NCI-H1436 (cell line): Measurements from ENCODE around the gene SLC14A1.

ENCODE experiments used
- DNase-seq: peaks from one replicate; lab custom pipeline; 2025; lab: John Stamatoyannopoulos, UW

SLC14A1 gene

DNA sequence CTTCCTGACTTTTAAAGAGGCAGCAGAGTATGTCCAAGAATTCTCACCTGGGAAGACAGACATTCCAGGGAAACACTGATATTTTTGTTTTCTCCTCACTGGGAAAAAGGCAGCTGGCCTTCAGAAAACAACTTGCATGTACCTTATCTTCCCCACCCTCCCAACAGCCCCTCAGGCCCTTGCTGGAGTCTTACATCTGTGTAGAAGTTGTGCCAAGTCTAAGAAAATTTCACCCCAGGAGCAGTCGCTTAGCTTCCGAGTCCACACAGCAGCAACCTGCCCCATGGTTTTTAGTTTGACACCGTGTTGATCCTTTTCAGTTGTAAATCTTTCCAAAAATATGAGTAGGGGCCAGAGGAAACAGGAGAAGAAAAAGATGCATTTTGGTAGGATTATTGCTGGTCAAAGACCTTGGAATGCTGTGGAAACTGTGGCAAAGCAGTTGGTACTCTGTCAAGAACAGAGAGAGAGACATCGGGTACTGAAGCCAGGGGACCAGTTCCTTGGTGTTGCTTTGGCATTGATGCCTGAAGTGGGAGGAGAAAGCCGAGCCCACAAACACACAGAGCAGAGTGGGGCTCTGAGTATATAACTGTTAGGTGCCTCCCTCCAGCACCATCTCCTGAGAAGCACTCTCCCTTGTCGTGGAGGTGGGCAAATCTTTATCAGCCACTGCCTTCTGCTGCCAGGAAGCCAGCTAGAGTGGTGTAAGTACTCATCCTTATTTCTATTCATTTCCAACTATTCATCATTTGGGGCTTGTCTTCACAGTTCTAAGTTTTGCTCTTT, at the start of gene SLC14A1:
Gene SLC14A1 (plus strand): TSS at position 615 of the 789 bp plus-strand sequence. CDS start 6,140 bp downstream, outside the sequence.
- DNase-seq = no peak

- no peak for DNase-seq
Measured at GRCh38 chr18:45677276-45677807, 46.6 kb upstream of the SLC14A1 start.

DNA sequence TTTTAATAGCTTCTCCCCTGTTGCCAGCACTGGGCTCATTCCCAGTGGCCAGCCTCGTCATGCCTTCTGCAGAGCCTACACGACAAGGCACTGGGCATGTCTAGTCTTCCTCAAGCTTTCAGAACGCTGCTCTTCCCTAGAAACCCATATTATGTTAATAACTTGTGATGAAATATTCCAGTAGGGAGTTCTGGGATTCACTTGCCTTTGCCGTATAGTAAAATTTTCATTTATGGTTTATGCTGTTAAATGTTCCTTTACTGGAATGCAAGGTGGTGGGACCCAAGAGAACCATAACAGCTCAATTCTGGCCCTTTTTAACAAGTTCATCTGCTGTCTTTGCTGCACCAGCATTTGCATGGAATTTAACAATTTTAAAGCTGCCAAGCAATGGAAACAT, 45.5 kb upstream of the SLC14A1 start:
- DNase-seq = no peak

DNA sequence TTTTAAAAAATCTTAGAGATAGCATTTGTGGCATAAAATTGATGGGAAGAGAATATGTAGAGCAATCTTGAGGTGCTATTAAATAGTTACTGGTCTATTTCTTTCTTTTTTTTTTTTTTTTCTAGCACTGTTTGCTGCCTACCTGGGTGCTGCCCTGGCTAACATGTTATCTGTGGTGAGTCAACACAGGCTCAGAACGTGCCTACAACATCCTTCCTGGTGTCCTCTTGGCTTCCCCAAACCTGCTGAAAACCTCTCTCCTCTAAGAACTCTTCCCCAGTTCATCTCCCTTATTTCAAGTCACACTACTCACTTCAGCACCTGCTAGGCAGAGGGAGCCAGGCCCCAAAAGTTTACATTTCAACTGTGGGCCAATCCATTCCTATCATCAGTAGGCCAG, 45.1 kb upstream of the SLC14A1 start:
- DNase-seq = no peak

DNA sequence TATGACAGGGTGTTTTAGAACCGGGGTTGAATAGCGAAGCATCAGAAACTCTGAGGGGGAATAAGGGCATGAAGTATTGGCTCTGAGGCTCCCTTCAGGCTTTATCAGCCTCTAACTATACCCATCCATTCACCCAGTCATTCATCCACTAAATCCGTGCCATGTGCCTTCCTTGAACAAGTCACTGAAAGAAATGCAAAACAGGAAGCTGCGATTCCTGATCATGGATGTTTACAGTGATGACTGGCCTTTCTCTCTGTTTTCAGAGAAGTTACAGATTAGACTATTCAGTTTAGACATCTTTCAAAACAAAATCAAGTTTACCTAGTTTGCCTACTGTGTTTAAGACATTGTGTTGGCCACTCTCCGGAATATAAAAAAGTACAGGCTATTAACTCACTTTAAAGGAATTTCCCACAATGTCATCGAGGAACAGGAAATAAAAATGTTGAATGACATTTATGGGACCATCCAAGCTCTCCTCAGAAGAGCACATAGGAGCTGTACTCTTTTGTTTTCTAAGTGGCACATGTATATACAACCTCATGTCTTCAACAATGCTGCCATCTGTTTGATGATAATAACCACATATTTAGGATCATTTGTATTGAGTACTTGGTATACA, 43.8 kb upstream of the SLC14A1 start:
- DNase-seq = no peak

DNA sequence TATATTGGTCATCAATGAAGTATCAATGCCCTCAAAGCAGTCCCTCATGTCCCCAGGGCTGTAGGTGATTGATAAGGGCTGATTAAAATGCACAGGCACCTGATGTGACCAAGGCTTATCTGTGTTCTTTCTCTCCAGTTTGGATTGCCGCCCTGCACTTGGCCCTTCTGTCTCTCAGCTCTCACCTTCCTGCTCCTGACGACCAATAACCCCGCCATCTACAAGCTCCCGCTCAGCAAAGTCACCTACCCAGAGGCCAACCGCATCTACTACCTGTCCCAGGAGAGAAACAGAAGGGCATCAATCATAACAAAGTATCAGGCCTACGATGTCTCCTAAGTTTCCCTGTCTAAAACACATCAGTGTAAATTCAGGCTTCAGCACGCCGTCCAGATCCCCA, 41.8 kb upstream of the SLC14A1 start:
- DNase-seq = no peak

- DNase-seq = no peak
Measured at GRCh38 chr18:45684341-45685115, 39.5 kb upstream of the SLC14A1 start.

DNA sequence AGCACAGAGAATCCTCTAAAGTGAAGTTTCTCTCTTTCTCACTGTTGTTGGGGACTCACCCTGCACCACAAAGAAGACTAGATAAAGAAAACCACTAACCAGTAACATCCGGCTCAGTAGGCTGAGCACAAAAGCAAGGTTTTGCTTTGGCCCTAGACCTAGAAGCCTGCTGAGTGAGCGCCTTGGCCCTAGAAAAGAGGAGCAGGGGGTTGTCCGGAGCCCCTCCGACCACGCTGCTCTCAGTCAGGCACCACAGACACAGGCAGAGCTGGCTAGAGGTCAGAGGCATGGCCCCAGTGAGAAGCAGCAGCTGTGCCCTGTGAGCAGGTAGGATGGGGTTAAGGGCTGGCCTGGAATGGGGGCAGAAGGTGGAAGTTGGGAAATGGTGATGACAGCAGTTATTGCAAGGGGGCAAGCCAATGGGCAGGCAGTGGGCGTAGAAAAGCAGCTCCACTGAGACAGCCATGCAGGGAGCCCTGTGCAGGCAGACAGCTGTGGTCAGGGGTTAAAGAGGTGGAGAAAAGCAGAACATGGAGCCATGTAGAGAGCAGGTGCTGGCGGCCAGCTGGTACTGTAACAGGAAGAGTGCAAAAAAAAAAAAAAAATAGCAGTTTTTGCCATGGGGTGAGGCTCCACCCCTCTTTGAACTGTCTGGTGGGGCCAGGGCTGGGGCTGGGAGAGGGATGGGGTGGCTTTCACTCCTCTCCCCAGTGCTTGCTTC, 36.9 kb upstream of the SLC14A1 start:
- DNase-seq = no peak

DNA sequence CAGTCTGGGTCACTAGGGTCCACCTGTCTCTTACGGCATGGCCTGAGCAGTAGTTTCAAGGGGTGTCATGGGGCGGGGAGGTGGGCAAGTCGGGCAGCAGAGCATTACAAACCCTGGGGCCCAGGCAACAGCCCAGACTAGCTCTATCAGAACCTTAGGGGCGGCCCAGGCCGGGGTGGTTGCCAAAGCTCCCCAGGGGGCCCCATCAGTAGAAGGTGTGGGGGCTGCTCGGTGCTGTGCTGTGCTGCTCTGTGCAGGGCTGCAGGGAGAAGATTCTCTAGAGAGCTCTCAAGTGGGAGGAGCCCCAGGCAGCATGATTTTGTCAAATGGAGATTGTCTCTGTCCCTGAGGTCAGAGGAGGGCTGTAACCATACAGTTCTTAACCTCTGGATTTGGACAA, 36.4 kb upstream of the SLC14A1 start:
- DNase-seq = no peak

DNA sequence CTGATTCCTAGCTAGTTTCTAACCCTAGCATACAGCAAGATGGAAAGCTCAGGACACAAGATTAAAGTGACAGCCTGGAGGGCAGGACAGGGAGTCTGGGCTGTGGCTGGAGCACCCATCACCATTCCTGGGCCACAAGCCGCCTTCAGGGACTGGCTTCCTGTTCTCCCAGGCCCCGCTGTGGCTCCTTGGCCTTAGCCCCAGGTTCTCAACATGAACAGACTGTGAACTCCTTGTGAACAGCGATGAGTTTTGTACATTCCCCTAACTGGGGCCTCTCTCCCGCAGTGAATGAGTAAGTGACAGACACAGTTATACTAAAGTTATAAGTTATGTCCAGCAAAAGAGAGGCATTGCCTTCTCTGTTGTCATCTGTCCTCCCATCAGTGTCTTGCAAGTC, 35.9 kb upstream of the SLC14A1 start:
- no peak for DNase-seq

DNA sequence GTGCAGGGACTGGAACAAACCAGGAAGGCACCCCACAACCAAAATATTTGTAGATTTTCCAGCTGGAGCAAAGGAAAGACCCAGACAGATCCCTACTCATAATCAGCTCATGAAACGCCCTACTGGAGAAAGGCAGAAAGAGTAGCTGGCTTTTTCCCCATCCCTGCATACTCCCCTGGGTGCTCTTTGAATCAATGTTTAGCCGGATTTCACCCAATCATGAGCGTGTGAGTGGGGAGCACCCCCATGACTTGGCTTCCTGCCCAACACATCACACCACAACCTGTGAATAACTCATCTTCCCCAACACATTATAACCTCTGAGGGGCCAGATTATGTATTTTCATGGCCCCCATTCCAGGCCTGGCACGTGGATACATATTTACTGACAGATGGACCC, 35.1 kb upstream of the SLC14A1 start:
- peak; percentile 5 for DNase-seq

DNA sequence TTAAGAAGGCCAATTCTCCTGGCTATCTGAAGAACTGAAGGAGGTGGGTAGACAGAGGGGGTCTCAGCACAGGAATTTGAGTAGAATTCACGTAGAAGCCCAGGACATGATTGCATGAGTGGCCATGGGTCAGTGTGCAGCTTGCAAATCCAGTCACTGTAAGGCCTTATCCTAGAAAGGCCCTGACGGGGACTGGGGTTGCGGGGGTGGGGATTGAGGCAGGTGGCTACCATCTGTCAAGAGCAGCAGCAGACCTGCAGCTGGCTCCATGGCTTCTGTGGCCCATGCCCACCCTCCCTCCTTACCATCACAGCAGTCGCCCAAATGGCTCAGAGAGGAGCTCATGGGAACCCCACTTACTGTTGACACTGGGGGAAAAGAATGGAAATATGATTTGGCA, 34.6 kb upstream of the SLC14A1 start:
- DNase-seq = no peak

GRCh38 chr18:45690975-45691815, 32.8 kb upstream of the SLC14A1 start:
- DNase-seq = peak; percentile 68

DNA sequence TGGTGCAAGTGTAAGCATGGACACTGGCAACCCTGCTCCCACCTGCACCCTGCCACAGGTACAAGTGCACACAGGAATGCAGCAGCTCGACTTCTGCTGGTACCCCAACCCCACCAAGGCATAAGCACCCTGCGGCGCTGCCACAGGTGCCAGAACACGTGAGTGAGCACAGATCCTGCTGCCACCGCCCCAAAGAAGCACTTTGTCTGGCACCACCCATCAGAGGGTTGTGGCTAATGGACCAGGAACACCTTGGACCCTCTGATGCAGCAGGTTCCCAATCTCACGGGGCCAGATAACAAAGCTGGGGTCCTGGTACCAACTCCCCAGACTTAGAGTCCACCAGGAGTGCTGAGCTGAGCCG, 32.2 kb upstream of the SLC14A1 start:
- no peak for DNase-seq

DNA sequence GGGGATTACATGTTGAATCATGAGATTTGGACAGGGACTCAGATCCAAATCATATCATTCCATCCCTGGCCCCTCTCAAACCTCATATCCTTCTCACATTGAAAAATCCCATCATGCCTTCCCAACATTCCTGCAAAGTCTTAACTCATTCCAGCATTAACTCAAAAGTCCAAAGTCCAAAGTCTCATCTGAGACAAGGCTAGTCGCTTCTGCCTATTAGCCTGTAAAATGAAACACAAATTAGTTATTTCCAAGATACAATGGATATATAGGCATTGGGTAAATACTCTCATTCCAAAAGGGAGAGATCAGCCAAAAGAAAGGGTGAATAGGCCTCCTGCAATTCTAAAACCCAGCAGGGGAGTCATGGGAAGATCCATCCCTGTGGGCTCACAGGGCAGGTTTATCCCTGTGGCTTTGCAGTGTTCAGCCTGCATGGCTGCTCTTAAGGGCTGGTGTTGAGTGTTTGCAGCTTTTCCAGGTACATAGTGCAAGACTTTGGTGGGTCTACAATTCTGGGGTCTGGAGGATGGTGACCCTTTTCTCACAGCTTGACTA, 21.2 kb upstream of the SLC14A1 start:
- no peak for DNase-seq

- DNase-seq = no peak
Measured at GRCh38 chr18:45708831-45709230, 15.2 kb upstream of the SLC14A1 start.

DNA sequence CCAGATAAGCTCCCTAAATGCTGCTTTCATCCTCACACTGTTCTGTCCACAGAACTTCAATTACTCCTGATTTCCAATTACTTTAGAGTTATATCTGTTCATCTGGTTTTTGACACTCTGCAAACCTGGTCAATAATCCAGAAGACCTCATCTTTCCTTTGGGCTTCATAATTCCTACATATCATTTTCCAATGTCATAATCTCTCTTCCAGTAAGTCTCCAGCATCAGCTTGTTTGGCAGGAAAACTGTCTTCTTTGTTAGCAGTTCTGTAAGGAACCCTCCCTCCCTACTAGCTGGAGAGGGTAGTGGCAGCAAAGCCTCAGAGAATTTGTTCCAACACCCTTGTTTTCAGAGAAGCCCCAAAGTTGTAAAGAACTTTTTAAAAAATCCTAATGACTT, 11.9 kb upstream of the SLC14A1 start:
- no peak for DNase-seq

- DNase-seq = no peak
Measured at GRCh38 chr18:45713239-45713638, 10.7 kb upstream of the SLC14A1 start.

GRCh38 chr18:45715212-45715780, 8.7 kb upstream of the SLC14A1 start:
- DNase-seq = no peak

DNA sequence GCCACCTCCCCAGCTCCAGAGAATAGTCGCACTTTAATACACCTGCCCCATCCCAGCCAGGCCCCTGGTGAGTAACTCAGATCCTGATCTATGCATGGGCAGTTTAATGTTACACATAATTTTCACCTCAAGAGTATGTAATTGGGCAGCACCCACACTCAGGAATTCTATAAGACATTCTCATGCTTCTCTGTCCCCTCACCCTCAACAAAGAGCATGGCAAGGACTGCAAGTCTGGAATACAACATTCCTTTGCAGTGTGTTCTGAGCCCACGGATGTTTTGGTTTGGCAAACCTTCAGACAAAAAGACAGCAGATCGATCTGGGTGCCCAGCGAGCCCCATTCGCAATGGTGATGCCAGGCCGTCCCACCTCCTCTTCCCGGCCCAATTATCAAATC, 4.9 kb upstream of the SLC14A1 start:
- no peak for DNase-seq

DNA sequence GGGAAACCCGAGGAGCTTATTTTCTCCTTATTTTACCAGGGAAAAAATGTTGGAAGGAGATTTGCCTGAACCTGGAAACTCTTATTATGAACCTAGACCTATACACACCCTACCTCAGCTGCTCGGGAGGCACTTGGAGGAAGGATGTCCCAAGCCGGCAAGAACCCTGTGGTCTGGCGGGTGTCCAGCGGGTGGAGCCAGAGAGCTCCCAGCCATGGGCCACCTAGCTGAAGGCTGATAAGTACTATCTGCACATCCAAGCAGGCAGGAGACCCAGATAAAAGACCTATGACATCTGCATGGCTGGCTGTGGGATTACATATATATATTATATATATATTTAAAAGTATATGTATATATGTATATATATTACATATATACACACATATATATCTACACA, 1.1 kb upstream of the SLC14A1 start:
- peak; percentile 73 for DNase-seq
